Measurements from ENCODE around the gene UBE3B.
A peak's percentile ranks its signal among the peaks of the same experiment; 100 is the strongest.

Gene UBE3B

GRCh38 chr12:109501299-109501698, 23.9 kb downstream of the UBE3B start:
- DNase-seq: no peak

GRCh38 chr12:109502332-109502731, 24.9 kb downstream of the UBE3B start:
- no peak for DNase-seq

GRCh38 chr12:109503611-109504010, 26.2 kb downstream of the UBE3B start:
- DNase-seq: no peak

- DNase-seq: no peak
Observed at GRCh38 chr12:109504068-109504467, 26.6 kb downstream of the UBE3B start.

- no peak for DNase-seq
Observed at GRCh38 chr12:109510196-109510595, 32.8 kb downstream of the UBE3B start.

- DNase-seq: no peak
Observed at GRCh38 chr12:109512608-109513007, 35.2 kb downstream of the UBE3B start.

- no peak for DNase-seq
Observed at GRCh38 chr12:109513051-109513450, 35.6 kb downstream of the UBE3B start.

- DNase-seq: no peak
Observed at GRCh38 chr12:109513977-109514376, 36.5 kb downstream of the UBE3B start.

GRCh38 chr12:109517619-109518018, 40.2 kb downstream of the UBE3B start:
- no peak for DNase-seq

GRCh38 chr12:109518820-109519665, 41.6 kb downstream of the UBE3B start:
- DNase-seq: peak; percentile 62 to 66

- DNase-seq: no peak
Observed at GRCh38 chr12:109519787-109520186, 42.4 kb downstream of the UBE3B start.

GRCh38 chr12:109521831-109522230, 44.4 kb downstream of the UBE3B start:
- no peak for DNase-seq

GRCh38 chr12:109523071-109523470, 45.6 kb downstream of the UBE3B start:
- DNase-seq: no peak

GRCh38 chr12:109523504-109523903, 46.1 kb downstream of the UBE3B start:
- no peak for DNase-seq

GRCh38 chr12:109524466-109525278, 47.2 kb downstream of the UBE3B start:
- no peak for DNase-seq

GRCh38 chr12:109525279-109525585, 47.8 kb downstream of the UBE3B start:
- DNase-seq: no peak

- DNase-seq: no peak
Observed at GRCh38 chr12:109527489-109528123, 50.2 kb downstream of the UBE3B start.

GRCh38 chr12:109529691-109530640, 52.5 kb downstream of the UBE3B start:
- no peak for DNase-seq

- DNase-seq: no peak
Observed at GRCh38 chr12:109531411-109531810, 54.0 kb downstream of the UBE3B start.

- no peak for DNase-seq
Observed at GRCh38 chr12:109532721-109533486, 55.5 kb downstream of the UBE3B start.

GRCh38 chr12:109533487-109533740, 56.0 kb downstream of the UBE3B start:
- no peak for DNase-seq

GRCh38 chr12:109534456-109534855, 57.0 kb downstream of the UBE3B start:
- no peak for DNase-seq
